HFFc6 (cell line): ENCODE results near the gene CEP57L1. TPM values are rescaled to one million over a fixed set of nuclear protein-coding genes. Genes with fewer than 3 reads are reported as not detected.

Experiments used
- DNase-seq: peaks from one replicate; pipeline ENCODE4 v3.0.0-alpha.2; 2018
- H3K27ac Mint-ChIP-seq: 2 replicates; pipeline ENCODE4 v1.8.0; 2020; ENCODE audit warnings: mild to moderate bottlenecking, mixed read lengths
- H3K27me3 Mint-ChIP-seq: 2 replicates; pipeline ENCODE4 v1.8.0; 2021; ENCODE audit warnings: mild to moderate bottlenecking, moderate library complexity, mixed read lengths; ENCODE audit not compliant: insufficient read depth
- H3K36me3 Mint-ChIP-seq: 2 replicates; pipeline ENCODE4 v1.8.0; 2021; ENCODE audit warnings: low read depth, mixed read lengths
- H3K4me1 Mint-ChIP-seq: 2 replicates; pipeline ENCODE4 v1.8.0; 2020; ENCODE audit warnings: low read depth, mixed read lengths
- H3K4me3 Mint-ChIP-seq: 2 replicates; pipeline ENCODE4 v1.8.0; 2020; ENCODE audit warnings: mild to moderate bottlenecking, moderate library complexity, mixed read lengths
- H3K9me3 Mint-ChIP-seq: 2 replicates; pipeline ENCODE4 v1.8.0; 2020; ENCODE audit warnings: mild to moderate bottlenecking, mixed read lengths
- CTCF ChIP-seq: fragments of 200-600 bp; sonication (generic); IDR thresholded peaks from 2 replicates; pipeline ENCODE4 v1.5.0; 2021; ENCODE audit warnings: antibody characterized with exemption, mild to moderate bottlenecking
- total RNA-seq, 6 experiments: library from RNA; stranded (reverse); fragmentation: NEBNext Ultra II Directional; extraction: Animal tissue kit (Norgen Biotek cat#: 25700); gene quantifications; 2 replicates in 1 of 6; 3 replicates in 5 of 6; pipeline ENCODE4 v1.2.3, GENCODE V29; 2021

The CEP57L1 gene
- total RNA-seq, 6 experiments from 2014 or later = 16.3 to 24.9 (median 21.6) TPM

GRCh38 chr6:109153752-109154151 lies 58.4 kb downstream of the CEP57L1 start:
- no peak for DNase-seq
- no peak overlapping the region for H3K27ac Mint-ChIP-seq
- peaks cover 32% of the 10 kb centered on the region for H3K36me3 Mint-ChIP-seq
- no peak for TF ChIP-seq CTCF
- H3K4me1 Mint-ChIP-seq = no peaks in the 10 kb centered on the region
- H3K27me3 Mint-ChIP-seq = no peaks in the 10 kb centered on the region
- H3K9me3 Mint-ChIP-seq = peaks cover 5% of the 10 kb centered on the region
- no peak overlapping the region for H3K4me3 Mint-ChIP-seq

GRCh38 chr6:109164331-109164730 lies 69.0 kb downstream of the CEP57L1 start:
- no peak overlapping the region for H3K4me3 Mint-ChIP-seq
- no peak overlapping the region for H3K27ac Mint-ChIP-seq
- no peaks in the 10 kb centered on the region for H3K9me3 Mint-ChIP-seq
- DNase-seq = no peak
- H3K27me3 Mint-ChIP-seq = no peaks in the 10 kb centered on the region
- H3K36me3 Mint-ChIP-seq = peaks cover 4% of the 10 kb centered on the region; the same call in 1 of the 2 replicates
- H3K4me1 Mint-ChIP-seq = peaks cover 14% of the 10 kb centered on the region; the same call in 1 of the 2 replicates
- TF ChIP-seq CTCF = no peak

GRCh38 chr6:109165392-109165974 lies 70.2 kb downstream of the CEP57L1 start:
- TF ChIP-seq CTCF = no peak

GRCh38 chr6:109166673-109167072 lies 71.4 kb downstream of the CEP57L1 start:
- Mint-ChIP-seq H3K4me3 (no peak overlapping the region), H3K27ac (no peak overlapping the region), H3K27me3 (no peaks in the 10 kb centered on the region), H3K36me3 (peaks cover 4% of the 10 kb centered on the region; the same call in 1 of the 2 replicates), H3K9me3 (no peaks in the 10 kb centered on the region), H3K4me1 (peaks cover 9% of the 10 kb centered on the region)
- DNase-seq = no peak
- TF ChIP-seq CTCF = no peak

More at GRCh38 chr6:109165392-109165974, 70.2 kb downstream of the CEP57L1 start:
- Mint-ChIP-seq H3K4me1 (peaks cover 14% of the 10 kb centered on the region; the same call in 1 of the 2 replicates), H3K9me3 (no peaks in the 10 kb centered on the region), H3K27ac (peak overlapping the region; percentile 43; the same call in 1 of the 2 replicates), H3K27me3 (no peaks in the 10 kb centered on the region), H3K4me3 (no peak overlapping the region), H3K36me3 (peaks cover 4% of the 10 kb centered on the region; the same call in 1 of the 2 replicates)
- DNase-seq = peak; percentile 48

GRCh38 chr6:109167562-109167961 lies 72.3 kb downstream of the CEP57L1 start:
- no peak overlapping the region for H3K4me3 Mint-ChIP-seq
- no peaks in the 10 kb centered on the region for H3K27me3 Mint-ChIP-seq
- H3K27ac Mint-ChIP-seq = no peak overlapping the region
- H3K9me3 Mint-ChIP-seq = no peaks in the 10 kb centered on the region
- peaks cover 4% of the 10 kb centered on the region; the same call in 1 of the 2 replicates for H3K36me3 Mint-ChIP-seq
- peaks cover 18% of the 10 kb centered on the region for H3K4me1 Mint-ChIP-seq
- no peak for DNase-seq
- TF ChIP-seq CTCF = no peak
